ENCODE data around the gene GAPDH. TPM values are rescaled to one million over a fixed set of nuclear protein-coding genes. Genes with fewer than 3 reads are reported as not detected.

The GAPDH gene
- total RNA-seq, 1 experiment from 2014 or later: 4,776 TPM

GRCh38 chr12:6546016-6546415 is 11.7 kb downstream of the GAPDH start:
- Histone ChIP-seq H3K27ac (no peak overlapping the region), H3K4me3 (no peak overlapping the region), H3K27me3 (no peaks in the 10 kb centered on the region), H3K9me3 (replicated peaks) (no peaks in the 10 kb centered on the region), H3K4me1 (peaks cover 7% of the 10 kb centered on the region), H3K36me3 (peaks cover 54% of the 10 kb centered on the region)
- DNase-seq: no peak

- no peak overlapping the region for H3K4me3 ChIP-seq
- no peak overlapping the region for H3K27ac ChIP-seq
- H3K36me3 ChIP-seq: peaks cover 49% of the 10 kb centered on the region
- no peaks in the 10 kb centered on the region for H3K9me3 ChIP-seq (replicated peaks)
- H3K27me3 ChIP-seq: no peaks in the 10 kb centered on the region
- no peak for DNase-seq
- H3K4me1 ChIP-seq: peaks cover 23% of the 10 kb centered on the region
Observed at GRCh38 chr12:6547566-6547965, 13.2 kb downstream of the GAPDH start.

GRCh38 chr12:6547987-6548386 is 13.7 kb downstream of the GAPDH start:
- H3K27ac ChIP-seq: no peak overlapping the region
- peaks cover 49% of the 10 kb centered on the region for H3K36me3 ChIP-seq
- DNase-seq: no peak
- no peaks in the 10 kb centered on the region for H3K9me3 ChIP-seq (replicated peaks)
- no peaks in the 10 kb centered on the region for H3K27me3 ChIP-seq
- peaks cover 27% of the 10 kb centered on the region for H3K4me1 ChIP-seq
- H3K4me3 ChIP-seq: no peak overlapping the region

GRCh38 chr12:6548556-6548955 is 14.2 kb downstream of the GAPDH start:
- no peaks in the 10 kb centered on the region for H3K27me3 ChIP-seq
- DNase-seq: no peak
- no peak overlapping the region for H3K4me3 ChIP-seq
- H3K36me3 ChIP-seq: peaks cover 49% of the 10 kb centered on the region
- H3K27ac ChIP-seq: no peak overlapping the region
- peaks cover 31% of the 10 kb centered on the region for H3K4me1 ChIP-seq
- no peaks in the 10 kb centered on the region for H3K9me3 ChIP-seq (replicated peaks)

- Histone ChIP-seq H3K4me1 (peaks cover 34% of the 10 kb centered on the region), H3K9me3 (replicated peaks) (no peaks in the 10 kb centered on the region), H3K27ac (no peak overlapping the region), H3K36me3 (peaks cover 49% of the 10 kb centered on the region), H3K27me3 (no peaks in the 10 kb centered on the region), H3K4me3 (no peak overlapping the region)
- no peak for DNase-seq
Observed at GRCh38 chr12:6548966-6549683, 14.8 kb downstream of the GAPDH start.

- peaks cover 43% of the 10 kb centered on the region for H3K36me3 ChIP-seq
- no peaks in the 10 kb centered on the region for H3K9me3 ChIP-seq (replicated peaks)
- H3K4me1 ChIP-seq: peaks cover 34% of the 10 kb centered on the region
- no peak for DNase-seq
- no peak overlapping the region for H3K27ac ChIP-seq
- no peak overlapping the region for H3K4me3 ChIP-seq
- no peaks in the 10 kb centered on the region for H3K27me3 ChIP-seq
Observed at GRCh38 chr12:6549684-6550151, 15.4 kb downstream of the GAPDH start.

GRCh38 chr12:6550294-6551062 is 16.2 kb downstream of the GAPDH start:
- Histone ChIP-seq H3K27ac (peak overlapping the region; percentile 94), H3K36me3 (peaks cover 38% of the 10 kb centered on the region), H3K9me3 (replicated peaks) (no peaks in the 10 kb centered on the region), H3K4me3 (no peak overlapping the region), H3K4me1 (peaks cover 34% of the 10 kb centered on the region), H3K27me3 (no peaks in the 10 kb centered on the region)
- DNase-seq: no peak

GRCh38 chr12:6551063-6551461 is 16.7 kb downstream of the GAPDH start:
- Histone ChIP-seq H3K27me3 (no peaks in the 10 kb centered on the region), H3K27ac (peak overlapping the region; percentile 94), H3K9me3 (replicated peaks) (no peaks in the 10 kb centered on the region), H3K4me3 (no peak overlapping the region), H3K4me1 (peaks cover 34% of the 10 kb centered on the region), H3K36me3 (peaks cover 34% of the 10 kb centered on the region)
- DNase-seq: peak; percentile 84 to 85

GRCh38 chr12:6551496-6552139 is 17.3 kb downstream of the GAPDH start:
- Histone ChIP-seq H3K4me1 (peaks cover 34% of the 10 kb centered on the region), H3K27me3 (no peaks in the 10 kb centered on the region), H3K9me3 (replicated peaks) (no peaks in the 10 kb centered on the region), H3K36me3 (peaks cover 31% of the 10 kb centered on the region), H3K27ac (peak overlapping the region; percentile 94), H3K4me3 (no peak overlapping the region; the same call in 1 of the 2 replicates)
- DNase-seq: peak in 1 of 2 experiments; percentile 53

- Histone ChIP-seq H3K4me1 (peaks cover 34% of the 10 kb centered on the region), H3K9me3 (replicated peaks) (no peaks in the 10 kb centered on the region), H3K4me3 (peak overlapping the region; percentile 19), H3K27ac (peak overlapping the region; percentile 94), H3K27me3 (no peaks in the 10 kb centered on the region), H3K36me3 (peaks cover 31% of the 10 kb centered on the region)
- peak; percentile 62 to 66 for DNase-seq
Observed at GRCh38 chr12:6552140-6552551, 17.8 kb downstream of the GAPDH start.

GRCh38 chr12:6553051-6553868 is 18.9 kb downstream of the GAPDH start:
- DNase-seq: peak; percentile 95 to 98

GRCh38 chr12:6554168-6555017 is 20.1 kb downstream of the GAPDH start:
- peaks cover 22% of the 10 kb centered on the region for H3K36me3 ChIP-seq
- peak overlapping the region; percentile 94; the same call in 1 of the 2 replicates for H3K27ac ChIP-seq
- H3K4me3 ChIP-seq: peak overlapping the region; percentile 82
- DNase-seq: peak; percentile 82 to 87
- peaks cover 34% of the 10 kb centered on the region for H3K4me1 ChIP-seq
- H3K27me3 ChIP-seq: no peaks in the 10 kb centered on the region
- H3K9me3 ChIP-seq (replicated peaks): no peaks in the 10 kb centered on the region

More at GRCh38 chr12:6553051-6553868, 18.9 kb downstream of the GAPDH start:
- peak overlapping the region; percentile 94 for H3K27ac ChIP-seq
- peaks cover 26% of the 10 kb centered on the region for H3K36me3 ChIP-seq
- no peaks in the 10 kb centered on the region for H3K27me3 ChIP-seq
- peak overlapping the region; percentile 82 for H3K4me3 ChIP-seq
- H3K4me1 ChIP-seq: peaks cover 34% of the 10 kb centered on the region
- H3K9me3 ChIP-seq (replicated peaks): no peaks in the 10 kb centered on the region

- Histone ChIP-seq H3K27ac (no peak overlapping the region; the same call in 1 of the 2 replicates), H3K4me1 (peaks cover 34% of the 10 kb centered on the region)
- peak in 1 of 2 experiments; percentile 37 for DNase-seq
Observed at GRCh38 chr12:6555018-6555691, 20.8 kb downstream of the GAPDH start.

More at GRCh38 chr12:6555018-6555691, 20.8 kb downstream of the GAPDH start:
- H3K27me3 ChIP-seq: no peaks in the 10 kb centered on the region
- H3K9me3 ChIP-seq (replicated peaks): no peaks in the 10 kb centered on the region
- H3K4me3 ChIP-seq: peak overlapping the region; percentile 82
- peaks cover 26% of the 10 kb centered on the region for H3K36me3 ChIP-seq
